Measurements from ENCODE around the gene UBXN11. TPM values are rescaled to one million over a fixed set of nuclear protein-coding genes. Genes with fewer than 3 reads are reported as not detected.

UBXN11 gene
- total and polyA plus RNA-seq, 2 donors (not counting 1 experiment from before 2014, with no cell fraction given), result 68.0 to 81.4 TPM

DNA sequence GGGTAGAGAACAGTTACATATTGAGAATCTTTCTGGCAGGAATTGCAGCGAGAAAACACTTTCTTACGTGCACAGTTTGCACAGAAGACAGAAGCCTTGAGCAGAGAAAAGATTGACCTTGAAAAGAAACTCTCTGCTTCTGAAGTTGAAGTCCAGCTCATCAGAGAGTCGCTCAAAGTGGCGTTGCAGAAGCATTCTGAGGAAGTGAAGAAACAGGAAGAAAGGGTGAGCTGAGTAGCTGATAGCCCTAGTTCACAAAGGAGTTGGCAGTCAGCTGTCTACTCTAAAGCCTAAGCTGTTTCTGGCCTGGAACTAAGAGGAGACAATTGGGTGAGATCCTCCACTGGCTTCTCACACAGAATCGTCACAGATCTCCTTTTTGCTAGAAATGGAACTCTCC, 46.9 kb downstream of the UBXN11 start:
- H3K36me3 ChIP-seq (replicated peaks in 1 of 2; ENCODE audit: control extremely low read depth in 1 of 2, control insufficient read depth in 1 of 2, extremely low read depth in 1 of 2, insufficient read depth in 2 of 2, low read length in 1 of 2), result peaks cover 0 to 37% of the 10 kb centered on the region in 2 experiments

DNA sequence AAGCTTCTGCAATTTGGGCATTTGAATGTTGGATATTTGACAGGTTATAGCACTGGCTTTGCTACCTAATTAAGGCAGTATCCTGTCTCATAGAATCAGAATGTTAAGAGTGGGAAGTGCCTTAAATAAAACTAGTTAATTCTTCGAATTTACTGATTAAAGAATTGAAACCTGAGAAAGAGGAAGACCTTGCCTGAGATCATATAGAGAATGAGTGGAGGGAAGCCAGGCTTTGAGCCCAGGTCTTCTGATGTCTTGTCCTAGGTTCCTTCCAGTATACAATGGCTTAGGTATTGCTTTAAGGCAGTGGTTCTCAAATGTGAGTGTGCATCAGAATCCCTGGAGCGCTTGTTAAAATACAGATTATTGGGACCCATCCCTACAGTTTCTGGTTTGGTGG, 47.4 kb downstream of the UBXN11 start:
- Histone ChIP-seq H3K36me3 (replicated peaks in 1 of 2; ENCODE audit: control extremely low read depth in 1 of 2, control insufficient read depth in 1 of 2, extremely low read depth in 1 of 2, insufficient read depth in 2 of 2, low read length in 1 of 2) (peaks cover 0 to 35% of the 10 kb centered on the region in 2 experiments), H3K4me3 (ENCODE audit: control extremely low read depth in 1 of 5, extremely low read depth in 1 of 5, insufficient read depth in 1 of 5, low read depth in 2 of 5, low read length in 4 of 5) (no peak overlapping the region), H3K27me3 (replicated peaks in 1 of 4; ENCODE audit: control extremely low read depth in 1 of 4, control insufficient read depth in 3 of 4, insufficient read depth in 4 of 4, low read length in 3 of 4) (no peaks in the 10 kb centered on the region), H3K4me2 (replicated peaks; ENCODE audit: low read depth, low read length, poor library complexity, severe bottlenecking) (peak overlapping the region; percentile 3), H4K20me1 (ENCODE audit: control insufficient read depth, insufficient read depth, low read length, poor library complexity, severe bottlenecking) (no peaks in the 10 kb centered on the region), H3K9ac (ENCODE audit: low read length) (no peak overlapping the region), H3K27ac (ENCODE audit: low read length in 2 of 2) (no peak overlapping the region), H3K4me1 (ENCODE audit: control insufficient read depth in 2 of 2, insufficient read depth in 2 of 2, low read length in 2 of 2) (peaks cover 9 to 18% of the 10 kb centered on the region in 2 donors), H3K79me2 (ENCODE audit: control insufficient read depth, insufficient read depth, low read length) (peaks cover 6% of the 10 kb centered on the region), H2AFZ (ENCODE audit: insufficient read depth, low read depth, low read length, poor library complexity, severe bottlenecking) (no peak overlapping the region), H3K9me3 (ENCODE audit: control extremely low read depth in 1 of 3, control insufficient read depth in 2 of 3, insufficient read depth in 1 of 3, low read length in 2 of 3) (no peaks in the 10 kb centered on the region)
- ChIA-PET CTCF (interaction anchor here (1.2 kb wide), 1 partner anchor 90 kb away, joined by 4 read pairs; the partner anchor contains the start of genes C1orf232 and ZNF593), POLR2A (no interaction called here)
- H3K4me3 Mint-ChIP-seq, result no peak overlapping the region
- intact Hi-C loops (cut with micrococcal nuclease), result no loop called here
- TF ChIP-seq, protein P1, sequence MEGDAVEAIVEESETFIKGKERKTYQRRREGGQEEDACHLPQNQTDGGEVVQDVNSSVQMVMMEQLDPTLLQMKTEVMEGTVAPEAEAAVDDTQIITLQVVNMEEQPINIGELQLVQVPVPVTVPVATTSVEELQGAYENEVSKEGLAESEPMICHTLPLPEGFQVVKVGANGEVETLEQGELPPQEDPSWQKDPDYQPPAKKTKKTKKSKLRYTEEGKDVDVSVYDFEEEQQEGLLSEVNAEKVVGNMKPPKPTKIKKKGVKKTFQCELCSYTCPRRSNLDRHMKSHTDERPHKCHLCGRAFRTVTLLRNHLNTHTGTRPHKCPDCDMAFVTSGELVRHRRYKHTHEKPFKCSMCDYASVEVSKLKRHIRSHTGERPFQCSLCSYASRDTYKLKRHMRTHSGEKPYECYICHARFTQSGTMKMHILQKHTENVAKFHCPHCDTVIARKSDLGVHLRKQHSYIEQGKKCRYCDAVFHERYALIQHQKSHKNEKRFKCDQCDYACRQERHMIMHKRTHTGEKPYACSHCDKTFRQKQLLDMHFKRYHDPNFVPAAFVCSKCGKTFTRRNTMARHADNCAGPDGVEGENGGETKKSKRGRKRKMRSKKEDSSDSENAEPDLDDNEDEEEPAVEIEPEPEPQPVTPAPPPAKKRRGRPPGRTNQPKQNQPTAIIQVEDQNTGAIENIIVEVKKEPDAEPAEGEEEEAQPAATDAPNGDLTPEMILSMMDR (IDR thresholded peaks at IDR 0.05), result no peak
- TF ChIP-seq EZH2 (IDR thresholded peaks at IDR 0.05; ENCODE audit: borderline replicate concordance, insufficient read depth, low read depth, low read length, poor library complexity, severe bottlenecking), result no peak
- ATAC-seq (ENCODE audit: low read depth) (no peak), DNase-seq (no peak)
- no peak overlapping the region for H3K27ac Mint-ChIP-seq
- no peaks in the 10 kb centered on the region for H3K9me3 Mint-ChIP-seq (ENCODE audit: insufficient read depth)
- WGBS (ENCODE audit: insufficient coverage), result 0% methylated on average over 1 of the region's 2 CpGs
- no peaks in the 10 kb centered on the region for H3K27me3 Mint-ChIP-seq
- H3K4me1 Mint-ChIP-seq, result peaks cover 25% of the 10 kb centered on the region

More for the DNA sequence above, 46.9 kb downstream of the UBXN11 start:
- TF ChIP-seq, protein P1 (IDR thresholded peaks at IDR 0.05), result no peak
- no peak for TF ChIP-seq EZH2 (IDR thresholded peaks at IDR 0.05; ENCODE audit: borderline replicate concordance, insufficient read depth, low read depth, low read length, poor library complexity, severe bottlenecking)
- Histone ChIP-seq H3K4me2 (replicated peaks; ENCODE audit: low read depth, low read length, poor library complexity, severe bottlenecking) (peak overlapping the region; percentile 3), H2AFZ (ENCODE audit: insufficient read depth, low read depth, low read length, poor library complexity, severe bottlenecking) (no peak overlapping the region), H3K9me3 (ENCODE audit: control extremely low read depth in 1 of 3, control insufficient read depth in 2 of 3, insufficient read depth in 1 of 3, low read length in 2 of 3) (no peaks in the 10 kb centered on the region), H4K20me1 (ENCODE audit: control insufficient read depth, insufficient read depth, low read length, poor library complexity, severe bottlenecking) (no peaks in the 10 kb centered on the region), H3K9ac (ENCODE audit: low read length) (no peak overlapping the region), H3K4me1 (ENCODE audit: control insufficient read depth in 2 of 2, insufficient read depth in 2 of 2, low read length in 2 of 2) (peaks cover 9 to 18% of the 10 kb centered on the region in 2 donors), H3K27ac (ENCODE audit: low read length in 2 of 2) (no peak overlapping the region), H3K4me3 (ENCODE audit: control extremely low read depth in 1 of 5, extremely low read depth in 1 of 5, insufficient read depth in 1 of 5, low read depth in 2 of 5, low read length in 4 of 5) (no peak overlapping the region), H3K79me2 (ENCODE audit: control insufficient read depth, insufficient read depth, low read length) (peaks cover 6% of the 10 kb centered on the region), H3K27me3 (replicated peaks in 1 of 4; ENCODE audit: control extremely low read depth in 1 of 4, control insufficient read depth in 3 of 4, insufficient read depth in 4 of 4, low read length in 3 of 4) (no peaks in the 10 kb centered on the region)
- POLR2A ChIA-PET, result no interaction called here
- CTCF ChIA-PET, result interaction anchor here (1.2 kb wide), 1 partner anchor 90 kb away, joined by 4 read pairs; the partner anchor contains the start of genes C1orf232 and ZNF593
- H3K27ac Mint-ChIP-seq, result peak overlapping the region; percentile 12
- no peaks in the 10 kb centered on the region for H3K27me3 Mint-ChIP-seq
- H3K4me3 Mint-ChIP-seq, result no peak overlapping the region
- 65% methylated on average over 5 of the region's 5 CpGs for WGBS (ENCODE audit: insufficient coverage)
- peaks cover 25% of the 10 kb centered on the region for H3K4me1 Mint-ChIP-seq
- DNase-seq (peak; percentile 17), ATAC-seq (ENCODE audit: low read depth) (no peak)
- intact Hi-C loops (cut with micrococcal nuclease), result no loop called here
- no peaks in the 10 kb centered on the region for H3K9me3 Mint-ChIP-seq (ENCODE audit: insufficient read depth)
